GM21390 (cell line): ENCODE measurements around the gene ULK3.

Experiments used
- ATAC-seq: cut with Tn5 transposase; IDR thresholded peaks from one replicate; pipeline ENCODE4 v1.9.1; 2021; ENCODE audit not compliant: unreplicated experiment

Gene ULK3

GRCh38 chr15:74786551-74787165 is 56.3 kb downstream of the ULK3 start:
- ATAC-seq: no peak
